Measurements from ENCODE around the gene TKFC. TPM values are rescaled to one million over a fixed set of nuclear protein-coding genes. Genes with fewer than 3 reads are reported as not detected.

Gene TKFC
- total and polyA plus RNA-seq, 8 donors, result 26.6 to 48.5 (median 32.0) TPM

DNA sequence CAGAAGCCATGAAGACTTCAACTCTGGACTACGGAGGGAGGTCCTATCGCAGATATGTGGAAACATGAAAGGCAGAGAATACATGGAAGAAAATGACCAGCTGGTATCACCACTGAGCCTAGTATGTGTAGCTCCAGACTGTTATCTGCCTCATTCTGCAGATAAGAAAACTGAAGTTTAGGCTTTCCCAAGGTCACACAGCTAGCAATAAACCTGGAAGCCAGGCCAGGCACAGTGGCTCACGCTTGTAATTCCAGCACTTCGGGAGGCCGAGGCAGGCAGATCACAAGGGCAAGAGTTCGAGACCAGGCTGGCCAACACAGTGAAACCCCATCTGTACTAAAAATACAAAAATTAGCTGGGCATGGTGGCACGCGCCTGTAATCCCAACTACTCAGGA is 22.3 kb upstream of the TKFC start:
- Histone ChIP-seq H3K27ac (no peak overlapping the region), H3K36me3 (peaks cover 5 to 100% of the 10 kb centered on the region in 2 donors), H3K4me3 (no peak overlapping the region), H3K4me1 (no peaks in the 10 kb centered on the region), H3K27me3 (no peaks in the 10 kb centered on the region), H3K9me3 (no peaks in the 10 kb centered on the region)
- intact Hi-C loops (cut with DNase I), result no loop called here
- DNase-seq (no peak), ATAC-seq (no peak)
- TF ChIP-seq, protein P1, sequence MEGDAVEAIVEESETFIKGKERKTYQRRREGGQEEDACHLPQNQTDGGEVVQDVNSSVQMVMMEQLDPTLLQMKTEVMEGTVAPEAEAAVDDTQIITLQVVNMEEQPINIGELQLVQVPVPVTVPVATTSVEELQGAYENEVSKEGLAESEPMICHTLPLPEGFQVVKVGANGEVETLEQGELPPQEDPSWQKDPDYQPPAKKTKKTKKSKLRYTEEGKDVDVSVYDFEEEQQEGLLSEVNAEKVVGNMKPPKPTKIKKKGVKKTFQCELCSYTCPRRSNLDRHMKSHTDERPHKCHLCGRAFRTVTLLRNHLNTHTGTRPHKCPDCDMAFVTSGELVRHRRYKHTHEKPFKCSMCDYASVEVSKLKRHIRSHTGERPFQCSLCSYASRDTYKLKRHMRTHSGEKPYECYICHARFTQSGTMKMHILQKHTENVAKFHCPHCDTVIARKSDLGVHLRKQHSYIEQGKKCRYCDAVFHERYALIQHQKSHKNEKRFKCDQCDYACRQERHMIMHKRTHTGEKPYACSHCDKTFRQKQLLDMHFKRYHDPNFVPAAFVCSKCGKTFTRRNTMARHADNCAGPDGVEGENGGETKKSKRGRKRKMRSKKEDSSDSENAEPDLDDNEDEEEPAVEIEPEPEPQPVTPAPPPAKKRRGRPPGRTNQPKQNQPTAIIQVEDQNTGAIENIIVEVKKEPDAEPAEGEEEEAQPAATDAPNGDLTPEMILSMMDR (IDR thresholded peaks at IDR 0.05), result no peak

DNA sequence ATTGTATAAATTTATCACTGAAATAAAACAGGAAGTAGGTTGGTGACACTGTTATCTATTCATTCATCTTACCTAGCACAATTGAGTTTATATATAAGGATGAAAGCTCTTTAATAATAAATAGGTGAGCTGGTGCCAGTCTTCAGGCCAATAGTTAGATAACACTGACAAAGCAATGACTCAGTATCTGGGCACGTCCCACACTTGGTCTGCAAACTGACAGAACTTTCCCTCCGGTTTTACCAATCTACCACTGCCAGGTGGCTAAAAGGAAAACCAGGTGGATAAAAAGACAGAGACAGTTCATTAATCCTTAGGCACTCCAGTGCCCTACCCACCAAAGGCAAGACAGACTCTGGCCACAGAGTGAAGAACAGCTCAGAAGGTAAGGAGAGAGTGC is 17.8 kb upstream of the TKFC start:
- DNase-seq (no peak), ATAC-seq (no peak)
- Histone ChIP-seq H3K36me3 (peaks cover 5 to 100% of the 10 kb centered on the region in 2 donors), H3K4me3 (no peak overlapping the region), H3K4me1 (no peaks in the 10 kb centered on the region), H3K27me3 (no peaks in the 10 kb centered on the region), H3K9me3 (no peaks in the 10 kb centered on the region), H3K27ac (no peak overlapping the region)
- TF ChIP-seq, protein P1 (IDR thresholded peaks at IDR 0.05), result no peak
- intact Hi-C loops (cut with DNase I), result no loop called here

DNA sequence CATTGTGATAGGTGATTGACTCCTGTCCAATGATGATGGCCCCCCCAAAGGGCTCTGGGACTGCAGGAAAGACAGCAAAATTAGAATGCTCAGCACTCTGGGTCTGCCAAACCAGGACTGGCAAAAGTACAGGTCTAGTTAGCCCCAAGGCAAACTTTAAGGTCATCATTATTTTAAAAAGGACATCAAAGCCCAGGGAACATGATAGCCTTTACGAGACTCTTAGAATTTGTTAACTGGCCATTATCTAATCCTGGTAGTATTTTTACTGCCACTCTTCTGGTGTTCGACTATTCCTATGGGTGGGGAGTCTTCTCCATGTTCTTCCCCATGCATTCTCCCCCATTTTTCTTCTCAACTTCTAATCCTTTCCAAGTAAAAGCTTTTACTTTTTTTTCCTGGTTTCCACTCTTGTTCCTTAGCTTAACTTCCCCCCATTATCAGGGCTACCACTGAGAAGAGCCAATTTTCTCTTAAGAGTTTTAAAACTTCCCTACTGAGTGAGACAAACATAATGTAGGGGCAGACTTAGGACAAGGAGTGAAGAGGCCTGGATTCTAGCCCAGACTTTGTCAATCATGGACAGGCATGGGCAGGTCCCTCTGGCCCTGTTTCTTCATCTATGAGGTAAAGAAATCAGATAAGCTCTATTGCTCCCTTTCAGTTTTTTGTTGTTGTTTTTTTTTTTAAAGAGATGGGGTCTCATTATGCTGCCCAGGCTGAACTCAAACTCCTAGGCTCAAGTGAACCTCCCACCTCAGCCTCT is 7.2 kb upstream of the TKFC start:
- intact Hi-C loops (cut with DNase I), result no loop called here
- Histone ChIP-seq H3K36me3 (peaks cover 0 to 91% of the 10 kb centered on the region in 2 donors), H3K4me3 (no peak overlapping the region), H3K4me1 (peaks cover 0 to 4% of the 10 kb centered on the region in 2 donors), H3K9me3 (no peaks in the 10 kb centered on the region), H3K27me3 (no peaks in the 10 kb centered on the region), H3K27ac (no peak overlapping the region)
- peak; percentile 76 for ATAC-seq
- TF ChIP-seq, protein P1 (IDR thresholded peaks at IDR 0.05), result no peak
- DNase-seq, result no peak

DNA sequence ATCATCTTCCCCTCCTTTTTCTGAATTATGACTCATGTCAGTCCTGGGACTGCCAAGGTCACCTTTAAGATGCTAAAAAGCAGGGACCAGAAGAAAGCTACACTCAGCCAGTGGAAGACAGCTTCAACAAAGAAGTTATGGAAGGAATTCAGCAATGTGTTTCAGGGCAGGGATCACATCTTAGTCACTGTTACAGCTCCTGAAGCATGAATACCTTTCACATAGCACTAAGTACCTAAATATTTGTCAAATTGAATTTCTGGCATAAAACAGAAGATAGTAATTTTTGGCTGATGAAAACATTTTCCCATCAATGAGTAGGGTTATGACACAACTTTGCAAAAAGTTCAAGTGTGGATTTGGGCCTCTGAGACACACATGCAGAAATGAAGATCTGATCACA is 5.4 kb upstream of the TKFC start:
- peaks cover 0 to 73% of the 10 kb centered on the region in 2 donors for H3K36me3 ChIP-seq

DNA sequence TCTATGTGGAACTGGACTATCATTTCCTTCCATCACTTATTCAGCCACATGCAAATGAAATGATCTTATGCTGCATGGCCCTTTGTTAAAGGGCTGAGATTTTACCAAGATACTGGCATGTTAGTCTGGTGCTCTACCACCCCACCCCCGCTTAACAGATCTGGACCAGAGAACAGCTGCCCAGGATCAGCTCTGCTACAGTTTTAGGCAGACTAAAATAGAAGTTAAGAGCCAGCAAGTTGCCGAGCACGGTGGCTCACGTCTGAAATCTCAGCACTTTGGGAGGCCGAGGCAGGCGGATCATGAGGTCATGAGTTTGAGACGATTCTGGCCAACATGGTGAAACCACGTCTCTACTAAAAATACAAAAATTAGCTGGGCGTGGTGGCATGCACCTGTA is 4.7 kb upstream of the TKFC start:
- TF ChIP-seq, protein P1 (IDR thresholded peaks at IDR 0.05), result no peak
- Histone ChIP-seq H3K4me1 (peaks cover 6 to 21% of the 10 kb centered on the region in 2 donors), H3K9me3 (no peaks in the 10 kb centered on the region), H3K4me3 (no peak overlapping the region), H3K27me3 (no peaks in the 10 kb centered on the region), H3K27ac (no peak overlapping the region), H3K36me3 (peaks cover 0 to 66% of the 10 kb centered on the region in 2 donors)
- intact Hi-C loops (cut with DNase I), result no loop called here
- DNase-seq (no peak), ATAC-seq (no peak)

More for the DNA sequence above, 5.4 kb upstream of the TKFC start:
- no peaks in the 10 kb centered on the region for H3K9me3 ChIP-seq
- H3K4me1 ChIP-seq, result peaks cover 6 to 20% of the 10 kb centered on the region in 2 donors
- TF ChIP-seq, protein P1 (IDR thresholded peaks at IDR 0.05), result no peak
- ATAC-seq, result no peak
- intact Hi-C loops (cut with DNase I), result no loop called here
- DNase-seq, result no peak
- H3K27ac ChIP-seq, result no peak overlapping the region
- H3K4me3 ChIP-seq, result no peak overlapping the region
- no peaks in the 10 kb centered on the region for H3K27me3 ChIP-seq

Data from left lung (tissue), 10 donors.